ENCODE measurements around the gene UNC5C.
"Not testable (repeated sequence)": the region's sequence is repeated elsewhere in the genome, so short reads cannot be mapped to it uniquely, and the experiment has no call there.

Gene UNC5C

GRCh38 chr4:95178938-95179337 is 369.8 kb downstream of the UNC5C start:
- DNase-seq: no peak

DNA sequence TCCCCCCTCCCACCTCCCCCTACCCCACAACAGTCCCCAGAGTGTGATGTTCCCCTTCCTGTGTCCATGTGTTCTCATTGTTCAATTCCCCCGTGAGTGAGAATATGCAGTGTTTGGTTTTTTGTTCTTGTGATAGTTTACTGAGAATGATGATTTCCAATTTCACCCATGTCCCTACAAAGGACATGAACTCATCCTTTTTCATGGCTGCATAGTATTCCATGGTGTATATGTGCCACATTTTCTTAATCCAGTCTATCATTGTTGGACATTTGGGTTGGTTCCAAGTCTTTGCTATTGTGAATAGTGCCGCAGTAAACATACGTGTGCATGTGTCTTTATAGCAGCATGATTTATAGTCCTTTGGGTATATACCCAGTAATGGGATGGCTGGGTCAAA is 377.4 kb downstream of the UNC5C start:
- not testable (repeated sequence) for DNase-seq

DNA sequence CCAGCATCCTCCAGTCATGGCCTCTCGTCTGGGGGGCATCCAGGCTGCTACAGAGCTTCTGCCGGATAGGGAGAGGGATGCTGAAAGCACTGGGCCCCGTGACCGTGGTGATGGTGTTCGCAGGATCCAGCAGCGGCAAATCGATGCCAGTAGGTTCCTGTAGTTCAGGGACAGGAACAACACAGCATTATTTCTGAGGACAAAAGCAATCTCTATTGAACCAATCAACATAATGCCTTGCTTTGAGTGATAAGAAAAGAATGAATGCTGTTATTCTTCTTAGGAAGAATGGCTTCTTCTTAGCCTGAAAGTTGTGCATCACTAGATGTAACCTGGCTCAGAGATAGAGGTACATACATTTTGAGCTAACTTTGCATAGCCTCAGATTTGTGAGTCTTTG is 378.6 kb downstream of the UNC5C start:
- no peak for DNase-seq

- DNase-seq: no peak
Observed at GRCh38 chr4:95167805-95168204, 381.0 kb downstream of the UNC5C start.

- no peak for DNase-seq
Observed at GRCh38 chr4:95165926-95166524, 382.7 kb downstream of the UNC5C start.

GRCh38 chr4:95162867-95163266 is 385.9 kb downstream of the UNC5C start:
- DNase-seq: no peak

DNA sequence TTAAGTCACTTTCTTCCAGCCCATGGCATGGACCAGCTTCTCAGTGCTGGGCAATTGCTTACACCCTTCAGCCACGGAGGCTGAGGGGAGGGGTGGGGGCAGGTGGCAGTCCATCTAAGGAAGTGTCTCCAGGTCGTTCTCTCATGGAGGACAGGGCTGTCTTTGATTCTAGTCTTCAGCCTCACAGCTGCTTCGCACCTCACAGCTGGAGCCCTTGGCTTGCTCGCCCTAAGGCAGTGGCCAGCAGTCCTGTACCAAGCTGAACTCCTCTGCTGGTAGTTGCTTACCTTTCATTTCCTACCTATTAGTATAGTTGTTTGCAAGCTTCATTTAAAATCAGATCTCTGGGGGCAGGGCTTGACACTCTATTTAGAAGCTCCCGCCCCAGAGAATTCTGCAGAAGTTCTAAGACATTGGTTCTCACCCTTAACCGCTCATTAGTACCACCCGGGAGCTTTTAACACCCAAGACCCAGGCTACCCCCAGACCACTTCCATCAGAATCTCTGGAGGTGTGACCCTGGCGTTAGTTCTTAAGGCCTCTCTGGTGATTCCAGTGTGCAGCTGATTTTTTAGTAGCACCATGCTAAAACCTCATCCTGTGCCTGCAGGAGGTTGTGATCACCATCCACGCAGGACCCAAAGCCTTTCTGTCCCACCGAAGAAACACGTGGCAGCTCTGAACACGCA is 386.8 kb downstream of the UNC5C start:
- no peak for DNase-seq

DNA sequence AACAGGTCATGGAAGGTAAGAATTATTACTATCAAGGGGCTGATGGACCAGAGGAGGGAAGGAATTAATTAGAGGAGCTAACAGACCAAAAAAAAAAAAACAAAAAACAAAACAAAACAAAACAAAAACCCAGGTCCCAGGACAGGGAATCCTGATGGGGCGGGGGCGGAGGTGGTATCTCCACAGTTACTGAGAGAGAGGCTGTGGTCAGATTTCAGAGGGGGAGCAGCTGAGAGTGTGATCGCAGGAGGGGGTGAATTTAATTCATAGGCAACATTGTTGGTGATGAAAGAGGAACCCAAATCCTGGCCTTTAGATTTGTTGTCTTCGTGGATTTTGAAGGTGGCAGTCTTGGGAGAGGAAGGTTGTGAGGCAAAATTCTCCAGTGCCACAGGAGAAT is 389.4 kb downstream of the UNC5C start:
- DNase-seq: no peak

DNA sequence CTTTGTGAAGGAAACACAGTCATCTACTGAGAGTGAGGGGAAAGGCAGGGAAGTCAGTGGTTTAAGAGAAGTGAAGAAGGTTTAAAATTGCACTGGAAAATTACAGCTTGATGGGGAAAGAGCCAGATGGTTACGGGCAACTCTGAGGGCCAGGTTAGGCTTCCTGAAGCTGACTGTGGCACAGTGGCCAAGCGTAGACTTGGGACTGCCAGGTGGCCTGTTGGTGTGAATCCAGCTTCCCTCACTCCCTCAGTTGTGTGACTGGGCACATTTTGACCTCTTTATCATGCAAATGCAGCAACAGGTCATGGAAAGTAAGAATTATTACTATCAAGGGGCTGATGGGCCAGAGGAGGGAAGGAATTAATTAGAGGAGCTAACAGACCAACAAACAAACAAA is 390.1 kb downstream of the UNC5C start:
- DNase-seq: no peak

GRCh38 chr4:95158045-95158444 is 390.7 kb downstream of the UNC5C start:
- no peak for DNase-seq

DNA sequence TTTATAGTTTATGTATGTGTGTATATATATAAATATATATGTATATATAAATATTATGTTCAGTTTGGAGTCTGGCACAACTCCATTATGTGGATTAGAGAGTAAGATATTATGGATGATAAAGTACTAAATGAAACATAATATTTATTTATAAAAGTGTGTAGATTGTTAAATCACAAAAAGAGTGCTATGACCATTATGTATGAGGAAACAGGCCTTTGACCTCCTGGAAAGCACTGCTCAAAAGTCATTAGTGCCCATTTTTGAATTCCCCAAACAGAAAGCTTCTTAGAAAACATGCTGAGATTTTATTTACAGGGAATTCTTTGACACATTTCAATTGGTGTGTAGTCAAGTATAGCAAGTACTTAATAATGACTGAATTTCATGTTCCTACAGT is 391.2 kb downstream of the UNC5C start:
- DNase-seq: no peak

DNA sequence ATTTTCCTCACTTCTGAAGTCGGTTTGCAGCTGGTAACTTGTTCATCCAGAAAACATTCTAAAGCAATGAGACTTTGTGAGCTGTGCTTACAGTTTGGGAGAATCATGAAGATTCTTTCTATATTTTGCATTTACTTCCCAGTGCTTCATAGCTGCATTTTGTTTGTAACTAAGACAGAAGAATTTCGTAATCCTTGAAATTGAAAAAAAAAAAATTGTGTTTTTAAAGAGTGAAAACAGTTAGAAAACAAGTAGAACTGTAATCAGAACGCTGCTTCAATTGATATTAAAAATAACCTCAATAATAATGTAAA is 392.4 kb downstream of the UNC5C start:
- DNase-seq: no peak

- DNase-seq: no peak
Observed at GRCh38 chr4:95155759-95156451, 392.9 kb downstream of the UNC5C start.

DNA sequence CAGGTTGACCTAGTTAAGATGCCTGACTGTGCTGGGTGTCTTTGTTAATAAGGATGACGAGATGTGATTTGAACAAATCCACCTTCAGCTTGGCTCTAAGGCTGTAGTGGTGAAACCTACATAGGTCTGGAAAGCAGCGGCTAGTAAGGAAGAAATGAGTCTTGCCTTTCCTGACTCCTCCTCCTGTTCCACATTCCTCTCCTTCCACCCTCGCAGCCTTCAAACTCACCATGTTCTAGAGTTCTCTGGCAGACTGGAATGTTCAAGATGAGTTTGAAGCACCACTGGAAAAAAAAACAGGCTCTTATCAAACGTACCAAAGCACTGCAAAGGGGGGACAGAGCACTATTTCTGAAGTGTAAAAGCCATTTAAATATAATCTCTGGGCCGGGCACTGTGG is 395.6 kb downstream of the UNC5C start:
- no peak for DNase-seq

- no peak for DNase-seq
Observed at GRCh38 chr4:95151255-95151654, 397.5 kb downstream of the UNC5C start.

DNA sequence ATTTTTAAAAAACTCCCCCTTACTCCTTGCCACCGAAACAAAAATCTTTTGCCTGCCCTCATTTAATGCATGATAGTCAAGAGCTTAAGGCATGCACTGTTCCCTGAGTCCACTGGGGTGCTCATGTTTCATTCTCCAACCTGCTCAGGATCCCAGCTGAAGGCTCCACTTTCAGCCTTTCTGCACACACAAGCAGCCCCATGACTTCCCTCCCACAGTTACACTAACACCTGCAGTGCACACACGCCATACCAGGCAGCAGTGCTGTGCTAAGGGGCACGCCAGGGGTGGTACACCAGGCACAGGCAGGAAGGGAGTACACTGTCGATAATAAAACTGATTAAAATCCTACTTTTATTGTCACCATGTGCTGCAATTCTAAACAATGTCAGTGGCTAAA is 405.8 kb downstream of the UNC5C start:
- no peak for DNase-seq

- DNase-seq: no peak
Observed at GRCh38 chr4:95141361-95141760, 407.4 kb downstream of the UNC5C start.

DNA sequence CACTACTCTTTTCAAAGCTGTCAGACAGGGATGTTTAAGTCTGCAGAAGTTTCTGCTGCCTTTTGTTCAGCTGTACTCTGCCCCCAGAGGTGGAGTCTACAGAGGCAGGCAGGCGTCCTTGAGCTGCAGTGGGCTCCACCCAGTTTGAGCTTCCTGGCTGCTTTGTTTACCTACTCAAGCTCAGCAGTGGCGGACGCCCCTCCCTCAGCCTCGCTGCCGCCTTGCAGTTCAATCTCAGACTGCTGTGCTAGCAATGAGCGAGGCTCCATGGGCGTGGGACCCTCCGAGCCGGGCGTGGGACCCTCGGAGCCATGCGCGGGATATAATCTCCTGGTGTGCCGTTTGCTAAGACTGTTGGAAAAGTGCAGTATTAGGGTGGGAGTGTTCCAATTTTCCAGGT is 409.3 kb downstream of the UNC5C start:
- not testable (repeated sequence) for DNase-seq

DNA sequence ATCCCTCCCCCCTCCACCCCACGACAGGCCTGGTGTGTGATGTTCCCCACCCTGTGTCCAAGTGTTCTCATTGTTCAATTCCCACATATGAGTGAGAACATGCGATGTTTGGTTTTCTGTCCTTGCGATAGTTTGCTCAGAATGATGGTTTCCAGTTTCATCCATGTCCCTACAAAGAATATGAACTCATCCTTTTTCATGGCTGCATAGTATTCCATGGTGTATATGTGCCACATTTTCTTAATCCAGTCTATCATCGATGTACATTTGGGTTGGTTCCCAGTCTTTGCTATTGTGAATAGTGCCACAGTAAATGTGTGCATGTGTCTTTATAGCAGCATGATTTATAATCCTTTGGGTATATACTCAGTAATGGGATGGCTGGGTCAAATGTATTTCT is 414.8 kb downstream of the UNC5C start:
- not testable (repeated sequence) for DNase-seq

DNA sequence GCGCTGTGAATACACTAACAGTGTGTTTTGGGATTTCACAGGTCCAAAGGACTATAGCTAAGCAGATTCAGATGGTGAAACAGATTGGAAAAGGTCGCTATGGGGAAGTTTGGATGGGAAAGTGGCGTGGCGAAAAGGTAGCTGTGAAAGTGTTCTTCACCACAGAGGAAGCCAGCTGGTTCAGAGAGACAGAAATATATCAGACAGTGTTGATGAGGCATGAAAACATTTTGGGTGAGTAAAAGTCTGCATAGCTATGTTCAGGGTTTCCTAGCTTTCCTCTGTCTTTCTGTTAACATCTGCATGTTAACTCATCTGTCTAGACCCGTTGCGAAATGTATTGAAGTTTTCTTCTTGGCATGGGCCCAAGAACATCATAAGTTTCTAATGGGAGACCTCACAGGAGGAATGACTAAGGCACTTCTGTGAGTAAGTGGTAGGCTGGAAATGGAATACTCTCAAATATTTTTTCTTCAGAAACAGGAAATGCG is 418.9 kb downstream of the UNC5C start:
- no peak for DNase-seq

DNA sequence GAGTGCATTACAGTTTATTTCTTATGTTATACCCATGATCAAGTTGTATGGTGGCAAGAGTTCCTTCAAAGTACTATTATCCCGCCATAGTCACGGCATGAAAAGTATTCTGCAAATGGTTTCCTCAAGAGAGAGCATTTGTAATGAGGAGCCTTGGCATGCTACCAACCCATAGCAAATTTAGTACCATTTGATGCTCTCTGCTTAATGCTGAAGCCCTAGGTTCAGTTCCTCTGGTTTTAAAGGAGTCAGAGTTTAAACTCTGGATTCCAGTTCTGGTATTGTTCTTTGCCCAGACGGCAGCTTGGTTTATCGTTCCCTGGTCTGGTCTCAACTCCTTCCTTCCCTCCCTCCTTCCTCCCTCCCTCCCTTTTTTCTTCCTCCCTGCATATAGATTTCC is 419.7 kb downstream of the UNC5C start:
- no peak for DNase-seq

DNA sequence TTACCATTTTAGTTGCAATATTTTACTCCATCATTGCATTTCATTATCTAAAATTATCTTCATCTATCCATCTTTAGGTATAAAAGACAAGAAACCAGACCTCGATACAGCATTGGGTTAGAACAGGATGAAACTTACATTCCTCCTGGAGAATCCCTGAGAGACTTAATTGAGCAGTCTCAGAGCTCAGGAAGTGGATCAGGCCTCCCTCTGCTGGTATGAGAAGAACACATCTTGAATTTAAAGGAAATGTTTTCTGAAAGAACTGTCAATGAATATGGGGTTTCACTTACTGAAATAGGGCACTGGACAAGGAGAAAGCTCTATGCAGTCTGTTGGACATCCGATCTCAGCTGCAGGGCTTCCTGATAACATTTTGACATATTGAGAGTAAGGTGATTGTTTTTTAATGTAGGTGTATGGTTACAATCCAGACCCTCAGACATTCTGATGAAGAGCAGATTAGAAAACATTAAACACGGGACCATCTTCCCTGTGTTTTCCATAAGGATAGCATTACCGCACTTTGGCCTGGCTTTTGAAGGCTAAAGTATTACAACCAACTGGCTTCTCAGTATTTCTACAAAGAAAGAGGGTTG is 423.8 kb downstream of the UNC5C start:
- DNase-seq: no peak

DNA sequence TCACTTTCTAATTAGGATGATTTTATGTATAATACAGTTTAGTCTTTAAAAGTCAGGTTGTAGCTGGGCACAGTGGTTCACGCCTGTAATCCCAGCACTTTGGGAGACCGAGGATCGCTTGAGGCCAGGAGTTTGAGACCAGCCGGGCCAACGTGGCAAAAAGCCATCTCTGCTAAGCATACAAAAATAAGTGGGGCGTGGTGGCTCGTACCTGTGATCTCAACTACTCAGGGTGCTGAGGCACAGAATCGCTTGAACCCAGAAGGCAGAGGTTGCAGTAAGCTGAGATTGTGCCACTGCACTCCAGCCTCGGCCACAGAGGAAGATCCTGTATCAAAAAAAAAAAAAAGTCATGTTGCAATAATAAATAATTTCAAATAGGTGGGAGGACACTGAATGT is 426.8 kb downstream of the UNC5C start:
- DNase-seq: no peak

- DNase-seq: no peak
Observed at GRCh38 chr4:95120456-95120855, 428.3 kb downstream of the UNC5C start.

Data from right kidney (tissue), 1 donor.